Midbrain (tissue), 1 donor: ENCODE data around the gene CYB5R2.

ENCODE experiments used
- DNase-seq: peaks from one replicate; lab custom pipeline; 2025; lab: John Stamatoyannopoulos, UW

Gene CYB5R2

GRCh38 chr11:7638710-7639642 is 34.3 kb downstream of the CYB5R2 start:
- DNase-seq, result no peak

- no peak for DNase-seq
Measured at GRCh38 chr11:7637447-7638157, 35.7 kb downstream of the CYB5R2 start.

- no peak for DNase-seq
Measured at GRCh38 chr11:7636350-7636749, 37.0 kb downstream of the CYB5R2 start.

- no peak for DNase-seq
Measured at GRCh38 chr11:7635708-7636107, 37.6 kb downstream of the CYB5R2 start.

- DNase-seq, result peak; percentile 81
Measured at GRCh38 chr11:7635137-7635536, 38.2 kb downstream of the CYB5R2 start.

- no peak for DNase-seq
Measured at GRCh38 chr11:7632211-7632610, 41.1 kb downstream of the CYB5R2 start.

- peak; percentile 11 for DNase-seq
Measured at GRCh38 chr11:7630002-7630401, 43.3 kb downstream of the CYB5R2 start.

GRCh38 chr11:7628660-7629059 is 44.6 kb downstream of the CYB5R2 start:
- no peak for DNase-seq

GRCh38 chr11:7622721-7623120 is 50.6 kb downstream of the CYB5R2 start:
- DNase-seq, result no peak

GRCh38 chr11:7621554-7621953 is 51.7 kb downstream of the CYB5R2 start:
- no peak for DNase-seq

GRCh38 chr11:7621090-7621489 is 52.2 kb downstream of the CYB5R2 start:
- DNase-seq, result no peak

GRCh38 chr11:7619322-7619721 is 54.0 kb downstream of the CYB5R2 start:
- no peak for DNase-seq

GRCh38 chr11:7617032-7617431 is 56.3 kb downstream of the CYB5R2 start:
- DNase-seq, result no peak
